A172 (cell line): Measurements from ENCODE around the gene ISM2. TPM values are rescaled to one million over a fixed set of nuclear protein-coding genes. Genes with fewer than 3 reads are reported as not detected.

Experiments used
- DNase-seq: peaks from one replicate; pipeline ENCODE4 v3.0.0-alpha.2; 2015; ENCODE audit warnings: low spot score
- total RNA-seq: library from RNA; depleted of rRNA; stranded (reverse); fragments of >200 nt; shearing (Covaris generic); gene quantifications from 2 replicates; pipeline ENCODE4 v1.2.3, GENCODE V29; 2014

ISM2 gene
- total RNA-seq, 1 experiment from 2014 or later, result 2.8 TPM

DNA sequence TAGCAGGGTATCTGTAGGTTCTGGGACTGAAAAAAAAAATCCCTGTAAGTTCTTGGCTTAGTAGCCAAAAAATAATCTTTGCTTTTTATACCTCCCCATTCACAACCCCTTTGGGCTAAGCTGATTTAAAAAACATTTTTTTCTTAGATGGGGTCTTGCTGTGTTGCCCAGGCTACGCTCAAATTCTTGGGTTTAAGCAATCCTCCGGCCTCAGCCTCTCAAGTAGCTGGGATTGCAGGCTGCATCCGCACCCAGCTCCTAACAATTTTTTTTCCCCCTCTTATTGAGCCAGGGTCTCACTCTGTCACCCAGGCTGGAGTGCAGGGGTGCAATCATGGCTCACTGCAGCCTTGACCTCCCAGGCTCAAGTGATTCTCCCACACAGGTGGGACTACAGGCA lies 9.1 kb upstream of the ISM2 start:
- no peak for DNase-seq

DNA sequence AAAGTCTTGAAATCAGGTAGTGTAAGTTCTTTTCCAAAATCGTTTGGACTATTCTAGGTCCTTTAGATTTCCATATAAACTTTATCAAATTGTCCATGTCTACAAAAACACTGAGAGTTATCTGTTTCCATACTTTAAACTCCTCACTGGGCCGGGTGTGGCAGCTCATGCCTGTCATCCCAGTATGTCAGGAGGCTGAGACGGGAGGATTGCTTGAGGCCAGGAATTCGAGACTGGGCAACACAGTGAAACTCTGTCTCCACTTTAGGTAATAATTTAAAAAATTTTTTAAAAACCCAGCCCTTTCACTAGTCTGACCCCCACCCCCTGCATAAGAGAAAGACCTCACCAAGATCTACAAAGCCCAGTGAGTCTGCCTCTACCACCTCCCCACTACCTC lies 6.4 kb upstream of the ISM2 start:
- DNase-seq, result no peak

DNA sequence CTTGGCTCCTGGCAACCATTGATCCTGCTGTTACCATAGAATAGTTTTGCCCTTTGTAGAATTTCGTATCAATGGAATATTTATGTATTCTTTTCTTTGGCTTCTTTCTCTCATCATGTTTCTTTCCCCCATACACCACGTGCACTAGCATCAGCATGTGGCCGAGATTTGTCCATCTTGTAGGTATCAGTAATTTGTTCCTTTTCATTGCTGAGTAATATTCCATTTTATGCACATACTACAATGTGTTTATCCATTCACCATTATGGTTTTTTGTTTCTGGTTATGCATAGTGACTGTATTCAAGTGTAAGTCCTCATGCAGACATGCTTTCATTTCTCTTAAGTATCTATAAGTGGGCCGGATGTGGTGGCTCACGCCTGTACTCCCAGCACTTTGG lies 4.5 kb upstream of the ISM2 start:
- no peak for DNase-seq

DNA sequence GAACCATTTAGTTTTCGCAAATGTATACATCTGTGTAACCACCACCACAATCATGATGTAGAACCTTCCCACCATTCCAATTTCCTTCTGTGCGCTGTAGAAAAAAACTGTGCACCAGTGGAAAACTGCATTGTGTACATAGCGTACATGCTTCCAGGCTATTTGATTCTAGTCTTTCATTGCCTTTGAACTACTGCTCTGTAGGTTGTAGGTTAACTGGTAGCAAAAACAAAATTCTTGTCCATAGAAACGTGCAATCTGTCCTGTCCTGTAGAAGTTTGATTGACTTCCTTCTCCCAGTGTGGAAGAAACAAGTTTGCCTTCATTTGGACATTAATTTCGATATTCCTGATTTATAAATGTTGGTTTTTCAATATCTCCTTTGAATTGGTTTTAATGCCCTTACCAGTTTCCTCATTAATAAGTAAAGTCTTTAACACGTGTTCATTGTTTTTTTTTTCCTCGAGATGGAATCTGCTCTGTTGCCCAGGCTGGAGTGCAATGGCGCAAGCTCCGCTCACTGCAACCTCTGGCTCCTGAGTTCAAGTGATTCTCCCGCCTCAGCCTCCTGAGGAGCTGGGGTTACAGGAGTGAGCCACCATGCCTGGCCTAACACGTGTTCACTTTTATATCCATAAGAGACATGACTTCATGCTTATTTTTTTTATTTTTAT lies 3.6 kb upstream of the ISM2 start:
- DNase-seq, result no peak

DNA sequence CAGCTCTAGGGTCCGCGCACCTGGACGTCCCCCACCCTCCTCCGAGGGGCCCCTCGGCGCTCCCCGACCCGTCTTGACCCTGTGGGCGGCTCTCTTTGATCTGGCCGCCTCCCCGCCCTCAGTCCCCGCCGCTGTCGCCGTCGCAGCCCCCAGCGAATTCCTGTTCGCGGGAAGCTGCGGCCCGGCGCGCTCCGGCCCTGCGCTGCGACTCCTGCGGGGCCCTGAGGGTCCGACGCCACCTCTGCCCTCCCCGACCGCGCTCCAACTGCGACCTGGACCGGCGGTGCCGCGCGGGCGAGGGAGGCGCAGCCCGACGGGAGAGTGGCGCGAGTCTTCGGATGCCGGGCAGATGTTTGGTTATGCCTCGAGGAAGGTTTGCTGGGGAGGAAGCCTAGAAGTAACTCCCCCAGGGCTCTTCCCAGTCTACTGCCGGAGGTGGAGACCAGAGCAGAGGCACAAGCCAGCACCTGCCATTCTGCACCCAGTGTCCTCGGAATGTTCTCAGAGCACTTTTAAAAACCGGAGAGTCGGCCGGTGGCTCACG lies 440 bp upstream of the ISM2 start:
- no peak for DNase-seq

DNA sequence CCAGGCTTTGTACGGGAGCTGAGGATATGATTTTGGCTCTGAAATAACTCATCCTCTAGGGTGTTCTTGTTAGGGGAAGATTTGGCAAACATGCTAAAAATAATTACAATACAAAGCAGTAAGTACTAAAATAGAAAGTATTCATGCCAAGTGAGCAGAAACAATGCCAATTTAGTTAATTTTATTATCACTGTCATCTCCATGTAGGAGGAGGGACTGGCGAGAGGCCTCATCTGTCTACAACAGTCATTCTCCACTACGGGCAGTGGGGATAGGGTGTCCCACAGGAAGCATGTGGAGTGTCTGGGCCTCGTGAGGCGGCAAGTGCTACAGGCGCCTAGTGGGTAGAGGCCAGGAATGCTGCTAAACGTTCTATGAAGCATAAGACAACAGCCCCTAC lies 3.3 kb downstream of the ISM2 start:
- no peak for DNase-seq

DNA sequence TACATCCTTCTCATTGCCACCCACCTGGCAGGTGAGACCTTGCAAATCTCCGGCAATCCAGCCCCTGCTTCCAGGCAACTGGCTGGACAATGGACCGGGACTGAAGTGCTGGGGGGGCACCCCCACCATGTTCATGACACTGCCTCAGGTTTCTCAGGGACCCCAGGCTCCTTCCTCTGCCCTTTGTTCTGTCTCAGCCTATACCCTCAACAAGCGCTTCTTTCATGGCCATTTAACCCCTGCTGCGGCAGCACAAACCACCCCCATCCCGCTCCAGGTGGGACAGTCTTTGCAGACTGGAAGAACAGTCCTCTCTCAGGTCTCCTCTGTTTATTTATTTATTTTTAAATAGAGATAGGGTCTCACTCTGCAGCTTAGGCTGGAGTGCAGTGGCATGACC lies 7.6 kb downstream of the ISM2 start:
- DNase-seq, result no peak

DNA sequence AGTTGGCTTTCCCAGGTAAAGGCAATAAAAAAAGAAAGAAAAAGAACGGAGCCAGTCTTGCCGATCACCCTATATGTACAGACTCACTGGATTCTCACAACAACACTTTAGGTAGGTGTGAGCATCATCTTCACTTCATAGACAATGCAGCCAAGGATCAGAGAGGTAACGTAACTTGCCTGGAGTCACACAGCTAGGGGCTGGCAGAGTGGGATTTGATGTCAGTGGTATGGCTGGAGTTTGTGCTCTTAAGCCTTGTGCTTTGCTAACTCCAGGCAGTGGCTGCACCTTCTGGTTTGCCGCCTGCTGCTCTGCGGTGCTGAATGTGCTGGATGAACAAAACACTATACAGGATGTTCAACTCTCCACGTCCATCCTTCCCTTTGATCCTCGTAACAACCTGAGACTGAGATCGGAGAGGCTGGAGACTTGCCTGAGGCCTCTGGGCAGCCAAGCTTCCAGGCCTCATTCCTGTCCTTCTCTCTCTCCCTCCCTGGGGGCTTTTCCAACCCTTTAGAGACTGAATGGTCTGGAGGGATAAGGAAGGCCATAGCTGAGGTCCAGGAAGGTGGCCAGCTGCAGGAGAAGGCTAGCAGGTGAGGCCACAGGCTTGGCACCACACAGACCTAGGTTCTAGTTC lies 8.1 kb downstream of the ISM2 start:
- DNase-seq, result no peak

DNA sequence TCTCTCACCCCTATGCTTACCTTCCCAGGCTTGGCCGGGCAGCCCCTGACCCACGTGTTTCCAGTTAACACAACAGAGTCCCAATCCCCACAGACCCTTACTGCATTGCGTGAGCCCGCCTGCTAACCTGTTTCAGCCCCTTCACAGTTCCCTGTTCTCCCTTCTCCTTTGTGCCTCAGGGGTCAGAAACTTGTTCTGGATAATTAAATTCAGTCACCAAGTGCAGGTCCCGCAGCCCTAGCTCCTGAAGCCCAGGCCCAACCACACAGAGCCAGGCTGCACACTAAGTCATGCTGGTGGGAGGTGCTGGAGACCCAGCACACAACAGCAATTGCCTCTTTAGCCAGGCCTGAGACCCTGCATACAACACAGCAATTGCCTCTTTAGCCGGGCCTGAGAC lies 9.6 kb downstream of the ISM2 start:
- no peak for DNase-seq

DNA sequence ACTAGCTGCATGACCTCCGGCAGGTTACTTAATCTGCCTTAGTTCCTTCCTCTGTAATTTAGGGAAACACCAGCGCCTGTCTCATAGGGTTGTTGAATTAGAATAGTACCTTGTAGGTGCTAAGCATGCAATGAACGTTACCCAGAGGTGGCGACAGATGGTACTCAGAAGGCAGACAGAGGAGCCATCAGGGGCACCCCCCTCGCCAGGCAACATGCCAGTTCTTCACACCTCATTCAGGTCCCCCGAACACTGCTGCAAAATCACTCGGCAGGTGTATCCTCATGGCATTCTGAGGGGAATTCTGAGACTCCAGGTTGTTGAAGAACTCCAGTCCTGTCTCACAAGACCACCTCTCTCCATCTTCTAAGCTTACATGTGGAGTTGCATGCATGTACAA lies 10.1 kb downstream of the ISM2 start:
- DNase-seq, result no peak

DNA sequence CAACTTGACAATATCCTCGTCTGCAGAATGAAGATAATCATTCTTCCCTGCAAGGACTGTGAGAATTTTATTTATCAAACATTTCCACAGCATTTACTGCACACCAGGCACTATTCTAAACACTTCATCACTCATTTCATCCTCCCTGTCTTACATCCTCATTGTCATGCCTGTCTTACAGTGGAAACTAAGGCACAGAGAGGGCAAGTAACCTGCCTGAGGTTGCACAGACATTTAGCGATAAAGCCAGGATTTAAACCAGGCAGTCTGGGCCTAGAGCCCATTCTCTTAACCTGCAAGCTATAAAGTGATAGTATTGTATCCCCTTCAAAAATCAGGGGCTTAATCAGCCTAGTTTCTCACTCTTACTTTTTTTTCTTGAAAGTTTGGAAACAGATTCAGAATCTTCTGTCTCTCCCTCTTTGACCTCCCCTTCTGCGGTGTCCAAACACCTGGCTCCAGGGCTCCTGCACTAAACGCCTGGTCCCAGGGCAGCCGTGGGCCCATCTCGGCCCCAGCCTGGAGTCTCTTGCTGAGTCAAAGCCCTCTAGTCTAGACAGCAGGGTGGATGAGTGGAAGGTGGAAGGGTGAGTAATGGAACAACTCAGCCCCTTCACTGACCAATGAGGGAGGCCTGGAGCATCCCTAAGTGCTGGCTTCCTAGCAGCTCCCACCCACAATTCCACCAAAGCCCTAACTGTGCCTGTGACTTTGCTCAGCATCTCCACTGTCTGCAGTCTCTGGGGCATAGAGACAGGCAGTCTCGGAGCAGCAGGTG lies 12.5 kb downstream of the ISM2 start:
- peak; percentile 70 for DNase-seq

DNA sequence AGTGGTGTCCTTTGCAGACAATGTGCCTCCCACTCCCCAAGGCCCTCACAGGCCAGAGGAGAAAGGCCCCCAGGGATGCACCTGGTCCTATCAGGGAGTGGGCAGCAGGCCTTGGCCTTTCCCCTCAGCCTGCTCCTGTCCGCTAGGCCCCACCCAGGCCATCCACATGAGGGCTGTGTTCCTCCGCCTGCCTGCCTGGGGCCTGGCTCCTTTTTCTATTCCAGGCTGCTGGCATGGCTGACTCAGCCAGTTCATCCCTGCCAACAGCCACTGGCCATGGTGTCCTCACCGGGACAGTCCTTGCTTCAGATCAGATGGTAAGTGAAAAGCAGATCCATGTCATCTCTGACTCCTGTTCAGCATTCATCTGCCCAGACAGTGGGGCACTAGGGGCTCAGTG lies 13.4 kb downstream of the ISM2 start:
- DNase-seq, result no peak

DNA sequence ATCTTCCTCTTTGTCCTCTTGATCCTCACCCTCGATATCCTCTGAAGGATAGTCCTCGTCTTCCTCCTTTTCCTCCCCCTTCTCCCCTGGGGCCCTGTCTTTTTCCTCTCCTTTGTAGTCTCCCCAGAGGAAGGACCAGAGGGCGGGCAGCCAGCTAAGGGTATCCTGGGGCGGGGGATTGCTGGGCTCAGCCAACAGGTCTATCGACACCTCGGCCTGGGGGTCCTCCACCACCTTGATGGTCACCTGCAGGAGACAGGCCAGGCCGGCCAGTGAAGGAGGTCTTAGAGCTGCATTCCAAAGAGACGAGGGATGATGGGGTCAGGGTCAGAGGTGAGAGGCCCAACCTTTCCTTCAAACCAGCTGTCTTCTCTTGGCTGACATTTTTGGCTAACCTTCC lies 16.2 kb downstream of the ISM2 start:
- no peak for DNase-seq

DNA sequence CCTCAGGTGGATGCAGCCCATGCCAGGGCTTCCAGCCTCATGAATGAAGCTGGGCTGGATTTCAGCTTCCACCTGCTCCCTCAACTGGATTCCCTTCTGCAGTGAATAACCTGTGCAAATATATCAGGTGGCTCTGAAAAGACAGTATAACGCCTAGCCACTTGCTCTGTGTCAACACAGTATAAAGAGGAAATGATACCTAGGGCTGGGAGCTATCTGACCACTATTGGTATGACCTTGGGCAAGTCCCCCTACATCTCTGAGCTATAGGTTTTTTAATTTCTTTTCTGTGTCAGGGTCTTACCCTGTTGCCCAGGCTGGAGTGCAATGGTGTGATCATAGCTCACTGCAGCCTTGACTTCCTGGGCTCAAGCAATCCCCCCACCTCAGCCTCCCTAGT lies 19.8 kb downstream of the ISM2 start:
- DNase-seq, result no peak

DNA sequence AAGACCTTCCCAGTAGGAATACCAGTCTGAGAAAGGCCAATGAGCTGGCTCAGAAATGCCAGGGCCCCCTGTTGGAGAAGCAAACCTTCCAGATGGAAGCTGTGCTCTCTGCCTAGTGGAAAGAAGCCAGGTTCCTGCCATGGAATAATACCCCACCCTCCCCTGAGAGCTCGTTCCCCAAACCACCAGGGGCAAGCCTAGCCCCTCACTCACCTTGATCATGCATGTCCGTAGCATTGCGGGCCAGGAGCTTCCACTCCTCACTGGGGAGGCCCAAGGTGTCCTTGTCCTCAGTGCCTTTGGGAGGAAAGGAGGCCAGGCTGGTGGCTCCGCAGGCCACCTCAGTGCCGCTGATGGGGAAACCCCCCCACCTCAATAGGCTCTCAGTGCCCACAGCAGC lies 20.6 kb downstream of the ISM2 start:
- DNase-seq, result no peak

DNA sequence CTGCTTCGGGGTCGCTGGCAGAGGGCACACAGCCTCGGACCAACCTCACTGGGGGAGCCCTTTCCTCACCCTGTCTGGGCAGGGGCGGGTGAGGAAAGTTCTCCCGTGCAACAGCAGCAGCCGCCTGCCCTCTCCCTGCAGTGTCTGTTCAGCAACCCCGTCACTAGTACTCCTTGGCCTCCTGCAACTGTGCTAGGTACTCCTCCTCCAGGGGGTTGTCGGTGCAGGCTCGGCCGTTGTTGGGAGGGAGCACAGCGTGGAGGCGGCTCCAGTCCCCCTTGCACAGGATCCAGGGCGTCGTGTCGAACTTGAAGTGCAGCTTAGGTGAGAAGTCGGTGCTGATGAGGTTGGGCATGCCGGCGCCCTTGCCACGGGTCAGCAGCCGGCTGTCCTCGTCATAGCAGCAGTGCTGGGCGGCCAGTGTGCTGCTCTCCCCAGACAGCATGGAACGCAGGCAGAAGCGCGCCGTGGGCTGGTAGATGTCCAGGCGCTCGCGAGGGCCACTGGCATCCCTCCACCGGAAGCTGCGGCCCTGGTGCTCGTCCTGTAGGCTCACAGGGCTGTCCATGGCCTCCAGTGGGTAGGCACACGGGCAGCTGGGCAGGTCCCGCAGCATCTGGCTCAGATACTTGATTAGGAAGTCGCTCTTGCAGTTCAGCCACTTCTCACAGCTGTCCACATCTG lies 23.0 kb downstream of the ISM2 start:
- DNase-seq, result no peak

DNA sequence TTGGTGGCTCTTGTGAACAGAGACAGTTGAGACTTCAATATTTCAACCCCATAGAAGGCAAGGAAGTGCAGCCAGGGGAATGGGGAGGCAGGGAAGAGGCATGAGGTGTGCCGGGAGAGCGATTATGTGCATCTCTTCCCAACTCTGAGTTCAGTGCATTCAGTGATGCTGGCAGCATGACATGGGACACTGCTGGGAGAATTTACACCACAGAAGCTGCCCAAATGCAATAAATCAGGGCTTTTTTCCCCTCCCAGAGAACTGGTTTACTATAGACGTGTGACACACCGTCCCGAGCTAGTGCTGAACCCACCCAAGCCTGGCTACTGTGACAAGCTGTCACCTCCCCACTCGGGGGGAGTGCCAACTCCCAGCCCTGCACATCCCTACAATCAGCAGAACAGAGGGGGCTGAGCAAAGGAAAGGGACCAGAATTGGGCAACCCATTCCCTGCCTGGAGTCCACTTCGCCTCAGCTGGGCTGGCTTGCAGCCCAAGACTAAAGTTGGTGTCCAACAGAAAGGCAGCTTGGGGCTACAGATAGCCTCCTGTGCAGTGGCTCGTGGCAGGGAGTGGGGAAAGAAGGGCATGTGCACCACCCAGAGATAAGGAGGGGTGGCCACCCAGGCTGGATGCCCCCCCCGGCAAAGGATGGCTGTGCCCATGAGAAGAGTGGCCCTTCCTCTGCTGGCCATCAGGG lies 24.0 kb downstream of the ISM2 start:
- DNase-seq, result no peak

DNA sequence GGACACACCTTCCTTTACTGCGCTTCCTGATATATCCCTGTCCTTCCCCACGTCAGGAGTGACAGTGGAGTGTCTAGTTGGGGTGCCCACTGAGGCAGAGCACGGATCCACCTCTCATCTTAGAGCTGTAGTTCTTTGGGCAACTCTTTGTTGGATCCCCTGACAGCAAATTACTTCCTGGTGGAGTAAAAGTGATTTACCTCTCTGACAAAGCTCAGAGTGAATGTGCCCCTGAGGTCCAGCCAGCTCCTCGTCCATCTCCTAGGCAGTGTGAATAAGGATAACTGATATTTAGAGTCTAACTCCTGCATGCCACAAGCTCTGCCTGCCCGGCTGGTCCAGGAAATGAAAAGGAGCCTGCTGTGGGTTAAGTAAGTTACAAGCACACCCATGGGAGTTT lies 24.7 kb downstream of the ISM2 start:
- no peak for DNase-seq

DNA sequence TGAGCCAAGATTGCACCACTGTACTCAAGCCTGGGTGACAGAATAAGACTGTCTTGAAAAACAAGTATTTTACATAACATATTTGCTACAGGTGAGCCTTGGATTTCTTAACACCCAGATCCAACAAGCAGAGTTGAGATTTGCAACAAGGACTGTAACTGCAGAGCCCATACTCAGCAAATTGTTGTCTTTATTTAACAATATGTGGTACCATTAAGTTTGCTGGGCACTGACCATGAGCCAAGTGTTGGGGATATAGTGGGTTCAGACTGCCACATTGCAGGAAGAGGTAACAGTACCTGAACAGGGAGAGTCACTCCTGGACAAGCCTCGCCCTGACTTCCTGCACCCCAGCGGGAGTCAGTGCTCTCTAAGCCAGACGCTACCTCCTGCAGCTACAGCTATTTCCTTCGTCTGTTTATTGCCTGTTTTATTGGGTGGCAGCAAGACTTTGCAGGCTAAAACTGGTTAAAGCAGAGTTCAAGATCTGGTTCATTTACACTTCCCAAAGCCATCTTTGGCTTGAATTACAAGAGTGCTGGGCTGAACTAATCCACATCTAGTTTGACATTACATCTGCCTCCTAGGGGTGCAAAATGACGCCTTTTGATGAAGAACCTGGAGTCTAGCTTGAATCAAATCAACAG lies 28.3 kb downstream of the ISM2 start:
- no peak for DNase-seq

DNA sequence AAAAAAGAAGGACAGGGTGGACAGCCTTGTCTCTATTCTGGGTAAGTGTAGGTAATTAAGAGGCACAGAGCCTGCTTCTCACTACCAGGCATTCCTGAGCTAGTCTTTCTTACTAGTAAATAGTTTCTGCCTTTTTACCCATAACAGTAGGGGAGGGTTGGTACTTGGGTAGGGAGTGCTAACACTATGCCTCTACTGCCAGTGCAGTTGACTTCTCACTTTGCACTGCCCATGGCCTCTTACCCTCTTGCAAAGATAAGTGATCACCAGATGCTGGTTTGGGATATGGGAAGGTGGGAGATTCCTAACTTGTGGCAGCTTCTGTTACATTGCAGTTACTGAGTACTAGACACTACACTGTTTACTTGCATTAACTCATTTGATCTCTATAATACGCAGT lies 29.1 kb downstream of the ISM2 start:
- DNase-seq, result no peak

DNA sequence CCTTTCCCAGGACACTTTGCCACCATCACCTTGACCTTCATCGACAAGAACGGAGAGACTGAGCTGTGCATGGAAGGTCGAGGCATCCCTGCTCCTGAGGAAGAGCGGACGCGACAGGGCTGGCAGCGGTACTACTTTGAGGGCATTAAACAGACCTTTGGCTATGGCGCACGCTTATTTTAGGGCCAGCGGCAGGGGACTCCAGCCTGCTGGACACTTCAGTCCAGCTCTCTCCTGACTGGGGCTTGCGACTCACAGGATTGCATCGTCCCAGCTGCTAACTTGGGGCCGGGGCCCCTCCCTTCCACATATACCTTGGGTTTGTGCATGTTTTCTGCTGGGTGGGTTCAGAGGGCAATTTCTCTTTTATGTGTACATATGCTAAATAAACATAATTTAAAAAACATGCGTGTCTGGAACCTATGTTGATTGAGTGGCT lies 29.5 kb downstream of the ISM2 start:
- DNase-seq, result no peak
